ENCODE measurements around the gene TSR3.

TSR3 gene

DNA sequence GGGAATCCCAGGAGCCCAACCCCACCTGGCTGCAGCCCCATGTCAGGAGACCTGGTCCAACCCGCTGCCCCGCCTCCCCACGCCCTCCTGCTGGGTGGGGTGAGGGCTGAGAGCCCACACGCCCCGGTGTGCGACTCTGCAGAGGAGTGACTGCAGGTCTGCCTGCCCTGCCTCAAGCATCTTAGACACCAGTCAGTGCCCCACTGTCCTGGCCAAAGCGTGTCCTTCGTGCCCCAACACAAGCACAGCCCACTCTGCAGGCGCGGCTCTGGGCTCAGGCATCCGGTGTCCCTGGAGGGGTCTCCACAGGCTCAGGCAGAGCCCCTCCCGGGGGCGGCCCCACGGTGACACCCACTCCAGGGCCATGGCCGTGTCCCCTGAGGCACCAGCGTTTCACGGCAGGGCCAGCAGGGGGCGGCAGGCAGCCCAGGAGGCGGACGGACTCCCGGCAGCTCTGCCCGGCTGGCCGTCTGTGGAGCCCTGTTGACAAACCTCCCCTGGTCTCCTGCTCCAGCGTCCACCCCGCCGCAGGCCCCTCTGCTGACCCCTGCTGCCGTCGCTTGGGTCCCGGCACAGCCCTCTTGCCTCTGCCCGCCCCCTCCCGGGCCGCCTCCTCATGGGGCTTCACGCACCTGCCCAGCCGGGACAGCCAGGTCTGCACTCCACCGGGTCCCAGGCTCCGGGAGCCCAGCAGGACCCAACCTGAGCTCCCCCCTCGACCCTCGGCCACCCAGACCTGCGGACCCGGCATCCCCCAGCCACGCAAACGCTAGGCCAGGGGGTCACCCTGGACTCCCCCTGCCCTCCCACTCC is 50.8 kb downstream of the TSR3 start:
- Histone ChIP-seq H3K4me3 (ENCODE audit: extremely low read depth, insufficient read depth, low read length, poor library complexity, severe bottlenecking) (no peak overlapping the region), H3K4me1 (ENCODE audit: control insufficient read depth, insufficient read depth, low read length, poor library complexity, severe bottlenecking) (peaks cover 9% of the 10 kb centered on the region), H3K36me3 (ENCODE audit: control insufficient read depth, insufficient read depth, low read length) (no peaks in the 10 kb centered on the region), H3K9me3 (ENCODE audit: control insufficient read depth, low read length) (no peaks in the 10 kb centered on the region), H3K27ac (ENCODE audit: low read depth, low read length, severe bottlenecking) (no peak overlapping the region)
- WGBS, 2 experiments (ENCODE audit: insufficient coverage in 2 of 2): 27 to 30% methylated on average over 29 to 42 of the region's 42 CpGs

DNA sequence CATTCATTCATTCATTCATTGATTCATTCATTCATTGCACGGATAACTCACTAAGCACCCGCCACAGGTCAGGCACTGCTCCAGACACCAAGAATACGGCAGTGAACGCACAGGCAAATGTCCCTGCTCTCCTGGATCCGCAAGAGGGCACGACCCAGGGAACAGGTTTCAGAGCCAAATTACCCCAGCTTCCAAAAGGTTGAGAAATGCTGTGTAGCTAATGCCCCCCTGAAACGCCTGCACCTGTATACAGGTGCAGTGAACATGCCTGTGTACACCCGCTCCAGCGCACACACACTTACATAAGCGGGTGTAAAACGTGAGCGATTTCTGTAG is 51.8 kb downstream of the TSR3 start:
- no peaks in the 10 kb centered on the region for H3K36me3 ChIP-seq (ENCODE audit: control insufficient read depth, insufficient read depth, low read length)
- no peak overlapping the region for H3K4me3 ChIP-seq (ENCODE audit: extremely low read depth, insufficient read depth, low read length, poor library complexity, severe bottlenecking)
- WGBS, 2 experiments (ENCODE audit: insufficient coverage in 2 of 2): 86 to 87% methylated on average over 11 to 12 of the region's 12 CpGs
- H3K27ac ChIP-seq (ENCODE audit: low read depth, low read length, severe bottlenecking): no peak overlapping the region
- peaks cover 9% of the 10 kb centered on the region for H3K4me1 ChIP-seq (ENCODE audit: control insufficient read depth, insufficient read depth, low read length, poor library complexity, severe bottlenecking)
- no peaks in the 10 kb centered on the region for H3K9me3 ChIP-seq (ENCODE audit: control insufficient read depth, low read length)
